GM19438 (cell line): ENCODE results near the gene SLC24A4.
"Not testable (repeated sequence)": the region's sequence is repeated elsewhere in the genome, so short reads cannot be mapped to it uniquely, and the experiment has no call there.

Source experiments
- ATAC-seq: cut with Tn5 transposase; IDR thresholded peaks from one replicate; pipeline ENCODE4 v1.9.1; 2021; ENCODE audit warnings: low read depth; ENCODE audit not compliant: unreplicated experiment

SLC24A4 gene

GRCh38 chr14:92400579-92401444 is 77.8 kb downstream of the SLC24A4 start:
- ATAC-seq: peak; percentile 84

- ATAC-seq: no peak
Measured at GRCh38 chr14:92401561-92401960, 78.6 kb downstream of the SLC24A4 start.

GRCh38 chr14:92402500-92402899 is 79.5 kb downstream of the SLC24A4 start:
- ATAC-seq: not testable (repeated sequence)

GRCh38 chr14:92404018-92404417 is 81.1 kb downstream of the SLC24A4 start:
- ATAC-seq: no peak

- ATAC-seq: no peak
Measured at GRCh38 chr14:92404421-92404820, 81.5 kb downstream of the SLC24A4 start.

GRCh38 chr14:92404938-92405337 is 82.0 kb downstream of the SLC24A4 start:
- ATAC-seq: no peak

- no peak for ATAC-seq
Measured at GRCh38 chr14:92407410-92407809, 84.4 kb downstream of the SLC24A4 start.

GRCh38 chr14:92409043-92409442 is 86.1 kb downstream of the SLC24A4 start:
- ATAC-seq: no peak

- ATAC-seq: no peak
Measured at GRCh38 chr14:92411135-92411534, 88.2 kb downstream of the SLC24A4 start.

GRCh38 chr14:92411941-92412340 is 89.0 kb downstream of the SLC24A4 start:
- ATAC-seq: no peak

GRCh38 chr14:92412912-92413311 is 89.9 kb downstream of the SLC24A4 start:
- ATAC-seq: no peak

GRCh38 chr14:92413379-92413778 is 90.4 kb downstream of the SLC24A4 start:
- ATAC-seq: no peak

- no peak for ATAC-seq
Measured at GRCh38 chr14:92414690-92415445, 91.9 kb downstream of the SLC24A4 start.

- no peak for ATAC-seq
Measured at GRCh38 chr14:92415969-92416368, 93.0 kb downstream of the SLC24A4 start.

GRCh38 chr14:92416544-92416943 is 93.6 kb downstream of the SLC24A4 start:
- ATAC-seq: no peak

- no peak for ATAC-seq
Measured at GRCh38 chr14:92417759-92418158, 94.8 kb downstream of the SLC24A4 start.

GRCh38 chr14:92421751-92422150 is 98.8 kb downstream of the SLC24A4 start:
- ATAC-seq: no peak

- no peak for ATAC-seq
Measured at GRCh38 chr14:92425101-92425500, 102.1 kb downstream of the SLC24A4 start.

- ATAC-seq: no peak
Measured at GRCh38 chr14:92426237-92426636, 103.3 kb downstream of the SLC24A4 start.

GRCh38 chr14:92427096-92427495 is 104.1 kb downstream of the SLC24A4 start:
- ATAC-seq: no peak

- ATAC-seq: no peak
Measured at GRCh38 chr14:92430686-92431085, 107.7 kb downstream of the SLC24A4 start.
